ENCODE results near the gene EED. TPM values are rescaled to one million over a fixed set of nuclear protein-coding genes. Genes with fewer than 3 reads are reported as not detected.

EED gene
- total and polyA plus RNA-seq, 9 of the 15 experiments (the other 6 are each of a cell fraction or from before 2014, with no cell fraction given), result 33.0 to 110 (median 55.1) TPM

DNA sequence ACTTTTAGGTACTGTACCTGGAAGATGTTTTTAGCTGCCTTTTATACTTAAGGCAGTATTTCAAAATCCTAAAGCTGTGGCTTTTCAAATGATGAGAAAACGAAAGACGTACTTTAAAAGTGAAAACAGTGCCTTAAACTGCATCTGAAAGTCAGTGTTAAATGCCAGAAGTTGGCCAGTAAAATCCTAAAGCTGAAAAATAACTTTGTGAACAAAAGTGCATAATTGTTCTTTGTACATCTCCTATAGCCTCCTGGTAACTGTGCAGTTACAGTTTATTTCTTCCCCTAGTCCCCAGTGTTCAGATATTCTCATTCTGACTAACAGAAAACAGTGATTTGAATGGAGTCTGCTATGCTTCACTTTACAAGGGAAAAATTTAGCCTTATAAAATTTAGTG is 6.8 kb downstream of the EED start:
- no peak overlapping the region for H3K27ac ChIP-seq (ENCODE audit: extremely low read depth, low read depth, low read length)
- H3K4me2 ChIP-seq (ENCODE audit: insufficient read depth, low read length), result no peak overlapping the region
- CTCF ChIA-PET (ENCODE audit: low intra/inter-chr PET ratio), result no interaction called here
- DNase-seq (ENCODE audit: extremely low read depth in 1 of 4, low spot score in 3 of 4), result no peak
- in situ Hi-C loops (cut with MboI), result no loop called here
- no peak overlapping the region for H3K9ac ChIP-seq (ENCODE audit: insufficient read depth in 1 of 2, low read depth in 2 of 2, low read length in 2 of 2)
- no peak for FAIRE-seq
- H3K79me2 ChIP-seq (ENCODE audit: control insufficient read depth, insufficient read depth, low read length), result peaks cover 74% of the 10 kb centered on the region
- H2AFZ ChIP-seq (ENCODE audit: low read depth, low read length), result no peak overlapping the region
- intact Hi-C loops (cut with micrococcal nuclease), result no loop called here
- H3K9me1 ChIP-seq (ENCODE audit: control insufficient read depth, insufficient read depth, low read length), result no peaks in the 10 kb centered on the region
- no peak for ATAC-seq
- peaks cover 51% of the 10 kb centered on the region; the same call in 2 of the 3 replicates for H3K36me3 ChIP-seq (ENCODE audit: control insufficient read depth, insufficient read depth, low read length)
- H3K4me1 ChIP-seq (replicated peaks in 1 of 2; ENCODE audit: control insufficient read depth in 2 of 2, insufficient read depth in 2 of 2, low read length in 2 of 2), result peaks cover 3 to 14% of the 10 kb centered on the region in 2 experiments; a peak in 3 of 5 replicates
- TF ChIP-seq ZNF41 (CRISPR knock-in tag; conservative IDR thresholded peaks at IDR 0.05) (no peak), ELF2 (CRISPR knock-in tag; IDR thresholded peaks at IDR 0.05) (no peak), HNRNPUL1 (IDR thresholded peaks at IDR 0.05; ENCODE audit: low read length) (no peak), FOXJ2 (tag; IDR thresholded peaks at IDR 0.05) (no peak), POLR2H (tag; IDR thresholded peaks at IDR 0.05; ENCODE audit: low read depth) (no peak), SETDB1 (IDR thresholded peaks at IDR 0.05; ENCODE audit: low read length) (no peak), NFIC (IDR thresholded peaks at IDR 0.05) (no peak), ZNF324 (CRISPR knock-in tag; IDR thresholded peaks at IDR 0.05) (no peak), SAFB2 (IDR thresholded peaks at IDR 0.05; ENCODE audit: borderline replicate concordance, low read depth, low read length, severe bottlenecking) (no peak), ZBTB5 (IDR thresholded peaks at IDR 0.05) (no peak), ZC3H11A (IDR thresholded peaks at IDR 0.05; ENCODE audit: low read depth, low read length) (no peak), BRCA1 (IDR thresholded peaks at IDR 0.05) (no peak), BRCA1 (CRISPR knock-in tag; IDR thresholded peaks at IDR 0.05) (no peak), NCOA2 (IDR thresholded peaks at IDR 0.05; ENCODE audit: partially characterized antibody in 2 of 2) (no peak), MCM5 (IDR thresholded peaks at IDR 0.05; ENCODE audit: low read depth) (no peak), ARNT (IDR thresholded peaks at IDR 0.05) (no peak), MTA1 (IDR thresholded peaks at IDR 0.05; ENCODE audit: borderline replicate concordance) (no peak), TRIM28 (IDR thresholded peaks at IDR 0.05) (no peak)
- TF ChIP-seq, protein P1, sequence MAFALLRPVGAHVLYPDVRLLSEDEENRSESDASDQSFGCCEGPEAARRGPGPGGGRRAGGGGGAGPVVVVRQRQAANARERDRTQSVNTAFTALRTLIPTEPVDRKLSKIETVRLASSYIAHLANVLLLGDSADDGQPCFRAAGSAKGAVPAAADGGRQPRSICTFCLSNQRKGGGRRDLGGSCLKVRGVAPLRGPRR (CRISPR knock-in tag; IDR thresholded peaks at IDR 0.05), result no peak
- TF ChIP-seq, protein P2, sequence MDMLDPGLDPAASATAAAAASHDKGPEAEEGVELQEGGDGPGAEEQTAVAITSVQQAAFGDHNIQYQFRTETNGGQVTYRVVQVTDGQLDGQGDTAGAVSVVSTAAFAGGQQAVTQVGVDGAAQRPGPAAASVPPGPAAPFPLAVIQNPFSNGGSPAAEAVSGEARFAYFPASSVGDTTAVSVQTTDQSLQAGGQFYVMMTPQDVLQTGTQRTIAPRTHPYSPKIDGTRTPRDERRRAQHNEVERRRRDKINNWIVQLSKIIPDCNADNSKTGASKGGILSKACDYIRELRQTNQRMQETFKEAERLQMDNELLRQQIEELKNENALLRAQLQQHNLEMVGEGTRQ (CRISPR knock-in tag; IDR thresholded peaks at IDR 0.05), result no peak
- TF ChIP-seq, protein P3, sequence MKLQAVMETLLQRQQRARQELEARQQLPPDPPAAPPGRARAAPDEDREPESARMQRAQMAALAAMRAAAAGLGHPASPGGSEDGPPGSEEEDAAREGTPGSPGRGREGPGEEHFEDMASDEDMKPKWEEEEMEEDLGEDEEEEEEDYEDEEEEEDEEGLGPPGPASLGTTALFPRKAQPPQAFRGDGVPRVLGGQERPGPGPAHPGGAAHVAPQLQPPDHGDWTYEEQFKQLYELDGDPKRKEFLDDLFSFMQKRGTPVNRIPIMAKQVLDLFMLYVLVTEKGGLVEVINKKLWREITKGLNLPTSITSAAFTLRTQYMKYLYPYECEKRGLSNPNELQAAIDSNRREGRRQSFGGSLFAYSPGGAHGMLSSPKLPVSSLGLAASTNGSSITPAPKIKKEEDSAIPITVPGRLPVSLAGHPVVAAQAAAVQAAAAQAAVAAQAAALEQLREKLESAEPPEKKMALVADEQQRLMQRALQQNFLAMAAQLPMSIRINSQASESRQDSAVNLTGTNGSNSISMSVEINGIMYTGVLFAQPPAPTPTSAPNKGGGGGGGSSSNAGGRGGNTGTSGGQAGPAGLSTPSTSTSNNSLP (IDR thresholded peaks at IDR 0.05; ENCODE audit: borderline replicate concordance, low read depth, low read length), result no peak
- H3K9me3 ChIP-seq (replicated peaks; ENCODE audit: control insufficient read depth, insufficient read depth, low read depth, low read length), result no peaks in the 10 kb centered on the region
- no TSS peak for BruUV-seq (replicated peaks)
- no peaks in the 10 kb centered on the region for H3K27me3 ChIP-seq (ENCODE audit: control insufficient read depth in 2 of 2, insufficient read depth in 2 of 2, low read length in 2 of 2)
- 94% methylated on average over 2 of the region's 2 CpGs for WGBS (ENCODE audit: insufficient coverage, low coverage, missing lambda C conversion rate)
- peaks cover 6% of the 10 kb centered on the region; the same call in 1 of the 2 replicates for H4K20me1 ChIP-seq (replicated peaks; ENCODE audit: control insufficient read depth, insufficient read depth, low read length)
- POLR2A ChIA-PET, result interaction anchor here (0.9 kb wide), 1 partner anchor 11 kb away, joined by 3 read pairs; no protein-coding TSS in a partner anchor
- H3K4me3 ChIP-seq, result no peak overlapping the region
